DND-41 (cell line): ENCODE results near the gene EZH1.

ENCODE experiments used
- ATAC-seq: fragments of 200-7000 bp; cut with Tn5 transposase; 3 replicates; pipeline ENCODE4 v1.9.1; 2021; ENCODE audit warnings: low read depth; ENCODE audit not compliant: insufficient read depth
- DNase-seq: peaks from one replicate; pipeline ENCODE4 v3.0.0-alpha.2; 2020
- H2AFZ ChIP-seq: 2 replicates; pipeline ENCODE4 v1.6.0; 2012; ENCODE audit warnings: low read depth, low read length
- H3K27ac ChIP-seq: 2 replicates; pipeline ENCODE4 v1.5.1; 2012; ENCODE audit warnings: low read length, inconsistent platforms
- H3K27me3 ChIP-seq: fragments of 200-600 bp; sonication (generic); 2 replicates; pipeline ENCODE4 v1.6.0; 2012; ENCODE audit warnings: low read length, mild to moderate bottlenecking, inconsistent platforms; ENCODE audit not compliant: insufficient read depth, poor library complexity
- H3K36me3 ChIP-seq: 2 replicates; pipeline ENCODE4 v1.5.1; 2012; ENCODE audit warnings: low read length, inconsistent platforms; ENCODE audit not compliant: insufficient read depth
- H3K4me1 ChIP-seq: 2 replicates; pipeline ENCODE4 v1.5.1; 2012; ENCODE audit warnings: mild to moderate bottlenecking, low read length; ENCODE audit not compliant: insufficient read depth
- H3K4me2 ChIP-seq: 2 replicates; pipeline ENCODE4 v1.6.0; 2012; ENCODE audit warnings: mild to moderate bottlenecking, moderate library complexity, low read length, inconsistent platforms; ENCODE audit not compliant: insufficient read depth
- H3K4me3 ChIP-seq, 2 experiments: fragments of 200-600 bp in 1 of 2; shearing (Covaris generic) in 1 of 2; 2 replicates each; pipeline ENCODE4 v1.5.1; 2012 to 2016; ENCODE audit warnings: inconsistent platforms in 2 of 2, low read length in 2 of 2, mild to moderate bottlenecking in 2 of 2, low read depth in 1 of 2, moderate library complexity in 1 of 2
- H3K79me2 ChIP-seq: 2 replicates; pipeline ENCODE4 v1.6.0; 2012; ENCODE audit warnings: low read length, inconsistent platforms; ENCODE audit not compliant: insufficient read depth
- H3K9ac ChIP-seq: 2 replicates; pipeline ENCODE4 v1.6.0; 2012; ENCODE audit warnings: low read depth, mild to moderate bottlenecking, inconsistent platforms, low read length, moderate library complexity
- H3K9me3 ChIP-seq: 2 replicates; pipeline ENCODE4 v1.5.1; 2012; ENCODE audit warnings: low read length, moderate library complexity, mild to moderate bottlenecking, inconsistent platforms; ENCODE audit not compliant: insufficient read depth, severe bottlenecking
- H4K20me1 ChIP-seq: 2 replicates; pipeline ENCODE4 v1.6.0; 2012; ENCODE audit warnings: low read length; ENCODE audit not compliant: insufficient read depth
- CTCF ChIP-seq: IDR thresholded peaks from 2 replicates; pipeline ENCODE4 v1.5.1; 2012; ENCODE audit warnings: borderline replicate concordance, low read length, moderate library complexity, mild to moderate bottlenecking; ENCODE audit not compliant: poor library complexity, severe bottlenecking; ENCODE audit errors: extremely low read depth
- EZH2 ChIP-seq: IDR thresholded peaks from 3 replicates; pipeline ENCODE4 v1.6.1; 2012; ENCODE audit warnings: borderline replicate concordance, low read depth, mild to moderate bottlenecking, moderate library complexity, low read length, inconsistent platforms; ENCODE audit not compliant: severe bottlenecking

The EZH1 gene

DNA sequence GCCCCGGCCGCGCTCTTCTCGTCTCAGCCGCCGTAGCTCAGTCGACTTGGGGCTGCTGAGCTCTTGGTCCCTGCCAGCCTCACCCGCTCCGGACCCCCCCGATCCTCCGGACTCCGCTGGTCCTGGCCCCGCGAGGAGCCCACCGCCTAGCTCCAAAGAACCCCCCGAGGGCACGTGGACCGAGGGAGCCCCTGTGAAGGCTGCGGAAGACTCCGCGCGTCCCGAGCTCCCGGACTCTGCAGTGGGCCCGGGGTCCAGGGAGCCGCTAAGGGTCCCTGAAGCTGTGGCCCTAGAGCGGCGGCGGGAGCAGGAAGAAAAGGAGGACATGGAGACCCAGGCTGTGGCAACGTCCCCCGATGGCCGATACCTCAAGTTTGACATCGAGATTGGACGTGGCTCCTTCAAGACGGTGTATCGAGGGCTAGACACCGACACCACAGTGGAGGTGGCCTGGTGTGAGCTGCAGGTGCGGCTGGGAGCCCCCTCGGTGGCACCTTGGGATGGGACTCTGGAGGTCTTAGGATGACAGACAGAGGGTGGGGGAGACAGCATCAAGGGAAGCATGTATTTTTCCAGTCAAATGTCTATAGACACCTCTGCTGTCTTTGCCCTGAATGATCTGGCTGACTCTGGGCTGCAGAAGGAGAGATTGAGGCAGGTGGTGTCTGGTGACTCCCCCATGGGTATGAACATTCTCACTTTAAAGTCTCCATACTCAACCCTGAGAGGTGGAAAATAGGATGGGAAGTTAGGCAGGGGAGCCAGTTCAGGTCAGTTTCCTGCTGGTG is 36.2 kb upstream of the EZH1 start:
- DNase-seq (no peak), ATAC-seq (peak; percentile 13; the same call in 1 of the 3 replicates)
- Histone ChIP-seq H3K36me3 (peaks cover 40% of the 10 kb centered on the region), H3K4me3 (no peak overlapping the region), H3K4me2 (no peak overlapping the region), H3K9ac (no peak overlapping the region), H3K27me3 (no peaks in the 10 kb centered on the region), H3K27ac (no peak overlapping the region), H3K4me1 (no peaks in the 10 kb centered on the region), H3K79me2 (no peaks in the 10 kb centered on the region), H4K20me1 (no peaks in the 10 kb centered on the region), H2AFZ (no peak overlapping the region), H3K9me3 (no peaks in the 10 kb centered on the region)
- TF ChIP-seq EZH2 (no peak), CTCF (no peak)

GRCh38 chr17:42779936-42780850 is 35.4 kb upstream of the EZH1 start, which contains the start of gene WNK4:
Gene WNK4 (plus strand): TSS chr17:42780610. CDS start chr17:42780699, 89 bp downstream.
- no peak for TF ChIP-seq CTCF
- TF ChIP-seq EZH2 = no peak
- Histone ChIP-seq H3K27ac (no peak within 1 kb of the TSS), H3K4me2 (no peak within 1 kb of the TSS), H3K4me3 (no peak within 1 kb of the TSS), H2AFZ (no peak within 1 kb of the TSS), H3K9me3 (no peaks in the 10 kb centered on the region), H3K27me3 (no peaks in the 10 kb centered on the region), H4K20me1 (no peaks in the 10 kb centered on the region), H3K79me2 (no peaks in the 10 kb centered on the region), H3K9ac (no peak within 1 kb of the TSS), H3K4me1 (no peaks in the 10 kb centered on the region), H3K36me3 (peaks cover 49% of the 10 kb centered on the region)
- ATAC-seq (0 out of 3 replicates have a peak, but pooled peaks have one; percentile 14), DNase-seq (no peak)

GRCh38 chr17:42779304-42779935 is 34.6 kb upstream of the EZH1 start:
- H3K36me3 ChIP-seq = peaks cover 56% of the 10 kb centered on the region
- H3K27ac ChIP-seq = no peak overlapping the region
- H2AFZ ChIP-seq = no peak overlapping the region
- H3K4me3 ChIP-seq = no peak overlapping the region
- H3K4me1 ChIP-seq = peaks cover 6% of the 10 kb centered on the region
- H4K20me1 ChIP-seq = no peaks in the 10 kb centered on the region
- DNase-seq (no peak), ATAC-seq (peak; percentile 30; the same call in 1 of the 3 replicates)
- no peaks in the 10 kb centered on the region for H3K9me3 ChIP-seq
- no peak overlapping the region for H3K4me2 ChIP-seq
- H3K79me2 ChIP-seq = peaks cover 4% of the 10 kb centered on the region
- no peaks in the 10 kb centered on the region for H3K27me3 ChIP-seq
- H3K9ac ChIP-seq = no peak overlapping the region
- no peak for TF ChIP-seq EZH2
- no peak for TF ChIP-seq CTCF
